GM06990 (cell line): Measurements from ENCODE around the gene RABEP2.
A peak's percentile ranks its signal among the peaks of the same experiment; 100 is the strongest.

Experiments
- DNase-seq: peaks from one replicate; pipeline ENCODE4 v3.0.0-alpha.2; 2011; ENCODE audit not compliant: insufficient read length; ENCODE audit errors: extremely low read depth
- H3K27me3 ChIP-seq: replicated peaks from 2 replicates; pipeline ENCODE4 v1.6.0; 2011; ENCODE audit warnings: low read length; ENCODE audit not compliant: control insufficient read depth, insufficient read depth
- H3K36me3 ChIP-seq: 2 replicates; pipeline ENCODE4 v1.5.1; 2011; ENCODE audit warnings: low read length; ENCODE audit not compliant: control insufficient read depth, insufficient read depth
- H3K4me3 ChIP-seq: replicated peaks from 2 replicates; pipeline ENCODE4 v1.5.1; 2011; ENCODE audit warnings: low read depth, mild to moderate bottlenecking, control low read depth, low read length
- CTCF ChIP-seq: IDR thresholded peaks from 2 replicates; pipeline ENCODE4 v1.5.1; 2011; ENCODE audit warnings: low read length, control low read depth, mild to moderate bottlenecking, inconsistent platforms; ENCODE audit not compliant: insufficient read depth, poor library complexity, severe bottlenecking

RABEP2 gene

GRCh38 chr16:28878083-28878926 lies 46.7 kb downstream of the RABEP2 start, which contains the start of gene ATP2A1:
Gene ATP2A1 (plus strand): TSS chr16:28878488. CDS start chr16:28878672, 184 bp downstream.
- Histone ChIP-seq H3K4me3 (peak within 1 kb of the TSS; percentile 83), H3K36me3 (no peaks in the 10 kb centered on the region; the same call in none of the 2 replicates), H3K27me3 (no peaks in the 10 kb centered on the region)
- no peak for DNase-seq
- no peak for TF ChIP-seq CTCF

- Histone ChIP-seq H3K4me3 (no peak overlapping the region), H3K27me3 (no peaks in the 10 kb centered on the region), H3K36me3 (peaks cover 3% of the 10 kb centered on the region)
- no peak for DNase-seq
- no peak for TF ChIP-seq CTCF
Measured at GRCh38 chr16:28877655-28878000, 47.4 kb downstream of the RABEP2 start.

GRCh38 chr16:28876973-28877654 lies 47.9 kb downstream of the RABEP2 start:
- TF ChIP-seq CTCF: no peak
- Histone ChIP-seq H3K36me3 (peaks cover 3% of the 10 kb centered on the region), H3K4me3 (no peak overlapping the region), H3K27me3 (no peaks in the 10 kb centered on the region)
- no peak for DNase-seq

GRCh38 chr16:28876019-28876659 lies 48.9 kb downstream of the RABEP2 start:
- no peak for DNase-seq
- no peak for TF ChIP-seq CTCF
- Histone ChIP-seq H3K4me3 (no peak overlapping the region), H3K27me3 (no peaks in the 10 kb centered on the region), H3K36me3 (peaks cover 3% of the 10 kb centered on the region)

GRCh38 chr16:28875134-28876018 lies 49.7 kb downstream of the RABEP2 start:
- Histone ChIP-seq H3K36me3 (peaks cover 3% of the 10 kb centered on the region), H3K4me3 (no peak overlapping the region), H3K27me3 (no peaks in the 10 kb centered on the region)
- no peak for DNase-seq
- TF ChIP-seq CTCF: no peak
